NB4 (cell line): ENCODE measurements around the gene TMED7.
A peak's percentile ranks its signal among the peaks of the same experiment; 100 is the strongest.

Experiments
- DNase-seq: peaks from one replicate; pipeline ENCODE4 v3.0.0; 2010; ENCODE audit warnings: low read depth
- H3K4me3 ChIP-seq: one replicate; pipeline ENCODE4 v1.5.1; 2011; ENCODE audit warnings: mild to moderate bottlenecking, low read depth, low read length, moderate library complexity
- CTCF ChIP-seq: IDR thresholded peaks from one replicate; pipeline ENCODE4 v1.5.1; 2012; ENCODE audit warnings: low read depth, low read length
- MAX ChIP-seq: IDR thresholded peaks from 2 replicates; pipeline ENCODE4 v1.6.1; 2011; ENCODE audit warnings: low read depth, low read length
- MYC ChIP-seq: IDR thresholded peaks from 2 replicates; pipeline ENCODE4 v1.6.1; 2011; ENCODE audit warnings: low read depth, low read length
- POLR2A ChIP-seq: IDR thresholded peaks from 2 replicates; pipeline ENCODE4 v1.6.1; 2011; ENCODE audit warnings: mild to moderate bottlenecking; ENCODE audit not compliant: insufficient read length; ENCODE audit errors: extremely low read depth

Gene TMED7

GRCh38 chr5:115605436-115605835, 20.4 kb downstream of the TMED7 start:
- TF ChIP-seq MAX, result no peak
- no peak for TF ChIP-seq POLR2A
- no peak for TF ChIP-seq CTCF
- no peak for TF ChIP-seq MYC
- no peak overlapping the region for H3K4me3 ChIP-seq
- no peak for DNase-seq

GRCh38 chr5:115602591-115603125, 23.2 kb downstream of the TMED7 start:
- peak; percentile 15 for DNase-seq
- TF ChIP-seq POLR2A, result no peak
- no peak for TF ChIP-seq CTCF
- no peak for TF ChIP-seq MYC
- TF ChIP-seq MAX, result no peak
- H3K4me3 ChIP-seq, result no peak overlapping the region

- peak; percentile 80 for DNase-seq
- 0 out of 2 replicates have a peak, but pooled peaks have one; percentile 19 for TF ChIP-seq MYC
- TF ChIP-seq CTCF, result no peak
- H3K4me3 ChIP-seq, result peak within 1 kb of the TSS; percentile 78
These were observed 23.9 kb downstream of the TMED7 start, which contains the start of gene TICAM2 for GRCh38 chr5:115601701-115602590. TSS of gene TICAM2 (minus strand) at chr5:115602479. CDS start at chr5:115581256, 21,223 bp downstream.

GRCh38 chr5:115600766-115601165, 25.1 kb downstream of the TMED7 start:
- no peak for DNase-seq
- no peak for TF ChIP-seq MAX
- no peak for TF ChIP-seq POLR2A
- TF ChIP-seq MYC, result no peak
- TF ChIP-seq CTCF, result no peak
- H3K4me3 ChIP-seq, result no peak overlapping the region

- no peak for TF ChIP-seq MYC
- no peak overlapping the region for H3K4me3 ChIP-seq
- no peak for DNase-seq
These were observed 25.9 kb downstream of the TMED7 start for GRCh38 chr5:115599924-115600323.

- DNase-seq, result peak; percentile 46
- TF ChIP-seq CTCF, result no peak
- TF ChIP-seq MAX, result no peak
- TF ChIP-seq MYC, result no peak
- no peak for TF ChIP-seq POLR2A
- H3K4me3 ChIP-seq, result no peak overlapping the region
These were observed 26.3 kb downstream of the TMED7 start for GRCh38 chr5:115599502-115599901.
